ENCODE data around the gene ACVR2B.
"Not testable (repeated sequence)": the region's sequence is repeated elsewhere in the genome, so short reads cannot be mapped to it uniquely, and the experiment has no call there.

The ACVR2B gene

DNA sequence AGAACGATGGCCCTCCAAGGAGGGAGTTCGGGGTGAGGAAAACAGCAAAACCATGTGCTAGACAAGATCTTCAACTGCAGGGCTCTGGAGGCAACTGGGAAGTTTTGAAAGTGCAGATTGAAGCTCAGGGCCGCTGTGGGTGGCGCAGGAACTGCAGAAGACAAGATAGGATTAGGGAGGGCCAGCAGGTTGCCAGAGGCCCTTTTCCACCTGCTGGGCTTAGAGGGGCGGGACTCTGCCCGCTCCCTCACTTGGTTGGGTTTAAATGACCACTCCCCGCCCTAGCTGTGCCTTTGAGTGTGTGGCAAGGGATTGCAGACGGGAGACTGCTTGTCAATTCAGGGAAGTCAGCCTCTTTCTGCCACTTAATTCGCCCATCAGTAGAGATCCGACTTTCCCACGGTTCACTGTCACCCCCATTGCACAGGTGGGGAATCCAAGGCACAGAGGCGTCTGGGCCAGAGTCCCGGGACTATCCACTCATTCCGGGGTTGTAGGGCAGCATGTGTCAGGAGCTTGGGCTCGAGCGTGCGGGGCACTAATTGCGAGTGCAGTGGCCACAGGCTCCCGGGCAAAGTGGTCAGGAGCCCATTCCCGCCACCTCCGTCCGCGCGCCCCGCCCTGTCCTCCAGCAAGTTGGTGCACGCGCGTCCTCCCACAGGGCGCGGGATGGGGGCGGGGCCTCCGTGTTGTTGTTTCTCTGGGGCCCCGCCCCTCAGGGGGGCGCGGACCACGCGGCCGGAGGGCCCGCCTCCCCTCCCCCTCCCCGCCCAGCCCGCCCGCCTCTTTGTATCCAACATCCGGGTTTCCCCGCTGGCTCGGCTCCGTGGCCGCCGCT lies at the start of gene ACVR2B:
ACVR2B (plus strand) TSS at position 816 of the 838 bp plus-strand sequence. CDS start 433 bp downstream, outside the sequence.
- peak; percentile 87 for DNase-seq (ENCODE audit: low spot score)

DNA sequence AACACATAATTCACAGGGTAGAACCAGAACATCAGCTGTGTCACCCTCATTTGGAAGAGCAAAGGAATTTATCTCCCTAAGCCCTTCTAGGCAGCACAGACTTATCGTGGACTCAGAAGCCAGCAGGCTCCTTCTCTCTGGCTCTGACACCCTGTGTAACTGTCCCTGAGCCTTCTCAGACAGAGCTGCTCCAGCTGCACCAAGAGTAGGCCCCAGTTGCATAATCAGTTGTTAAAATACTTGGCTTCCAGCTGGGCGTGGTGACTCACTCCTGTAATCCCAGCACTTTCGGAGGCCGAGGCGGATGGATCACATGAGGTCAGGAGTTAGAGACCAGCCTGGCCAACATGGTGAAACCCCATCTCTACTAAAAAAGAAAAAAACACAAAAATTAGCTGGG lies 49.4 kb upstream of the ACVR2B start:
- no peak for DNase-seq (ENCODE audit: low spot score)

DNA sequence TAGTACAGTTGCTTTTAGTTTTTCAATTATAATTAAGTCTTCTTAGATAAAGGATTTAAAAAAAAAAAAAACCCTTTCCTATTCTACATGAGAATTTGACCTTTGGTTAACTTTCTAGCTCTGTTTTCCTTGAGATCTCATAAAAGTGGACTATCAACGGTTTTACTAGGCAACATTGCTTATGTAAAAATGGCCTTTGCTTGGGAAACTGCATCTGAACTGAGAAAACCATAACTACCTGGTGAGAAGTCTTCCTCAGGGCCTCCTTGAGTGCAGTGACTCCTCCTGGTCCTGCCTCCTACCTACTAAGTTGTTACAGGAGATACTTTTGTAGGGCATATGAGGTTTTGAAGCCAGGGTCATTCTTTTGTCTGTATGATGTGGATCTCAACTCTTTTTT lies 42.1 kb upstream of the ACVR2B start:
- no peak for DNase-seq (ENCODE audit: low spot score)

DNA sequence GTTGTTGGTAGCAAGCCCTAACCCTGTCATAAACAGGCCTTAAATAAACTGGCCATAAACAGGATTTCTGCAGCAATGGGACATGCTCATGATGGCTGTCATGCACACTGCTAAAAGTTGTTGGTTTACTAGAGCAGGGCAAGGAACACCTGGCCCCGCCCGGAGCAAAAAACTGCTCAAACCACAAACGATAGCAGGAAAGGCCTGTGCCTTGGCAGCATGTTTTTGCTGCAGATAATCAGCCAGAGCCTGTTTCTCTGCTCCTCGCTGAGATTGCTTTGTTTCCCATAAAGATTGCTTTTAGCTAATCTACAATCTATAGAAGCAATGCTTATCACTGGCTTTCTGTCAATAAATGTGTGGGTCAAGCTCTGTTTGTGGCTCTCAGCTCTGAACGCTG lies 32.9 kb upstream of the ACVR2B start:
- DNase-seq (ENCODE audit: low spot score): not testable (repeated sequence)

DNA sequence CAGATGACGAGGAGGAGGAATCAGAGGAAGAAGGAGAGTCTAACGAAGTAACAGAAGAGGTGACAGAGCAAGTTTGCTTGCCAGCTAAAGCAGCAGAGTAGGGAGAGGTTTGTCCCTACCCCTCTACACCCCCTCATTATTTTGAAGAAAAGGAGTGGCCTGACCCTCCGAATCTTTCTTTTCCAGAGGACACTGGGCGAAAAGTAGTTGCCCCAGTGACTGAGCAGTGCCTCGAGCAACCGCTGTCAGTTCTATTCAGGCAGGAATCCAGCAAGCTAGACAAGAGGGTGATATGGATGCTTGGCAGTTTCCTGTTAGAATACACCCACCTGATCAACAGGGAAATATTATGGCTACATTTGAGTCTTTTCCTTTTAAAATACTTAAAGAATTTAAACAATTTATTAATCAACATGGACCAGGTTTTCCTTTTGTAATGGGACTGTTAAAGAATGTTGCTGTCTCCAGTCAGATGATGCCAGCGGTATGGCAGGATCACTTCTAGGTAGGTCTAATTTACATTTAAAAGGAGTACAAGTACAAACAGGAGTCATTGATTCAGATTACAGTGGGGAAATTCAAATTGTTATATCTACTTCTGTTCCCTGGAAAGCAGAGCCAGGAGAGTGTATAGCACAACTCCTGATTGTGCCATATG lies 31.9 kb upstream of the ACVR2B start:
- DNase-seq (ENCODE audit: low spot score): no peak

DNA sequence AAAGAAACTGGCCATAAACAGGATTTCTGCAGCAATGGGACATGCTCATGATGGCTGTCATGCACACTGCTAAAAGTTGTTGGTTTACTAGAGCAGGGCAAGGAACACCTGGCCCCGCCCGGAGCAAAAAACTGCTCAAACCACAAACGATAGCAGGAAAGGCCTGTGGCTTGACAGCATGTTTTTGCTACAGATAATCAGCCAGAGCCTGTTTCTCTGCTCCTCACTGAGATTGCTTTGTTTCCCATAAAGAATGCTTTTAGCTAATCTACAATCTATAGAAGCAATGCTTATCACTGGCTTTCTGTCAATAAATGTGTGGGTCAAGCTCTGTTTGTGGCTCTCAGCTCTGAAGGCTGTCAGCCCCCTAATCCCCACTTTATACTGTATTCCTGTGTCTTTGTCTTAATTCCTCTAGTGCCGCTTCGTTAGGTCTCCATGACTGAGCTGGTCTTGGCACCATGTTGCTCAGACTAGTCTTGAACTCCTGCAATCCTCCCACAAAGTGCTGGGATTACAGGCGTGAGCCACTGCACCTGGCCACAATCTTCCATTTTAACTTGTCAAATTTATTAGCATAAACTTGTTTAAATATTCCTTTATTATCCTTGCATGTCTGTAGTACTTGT lies 26.8 kb upstream of the ACVR2B start:
- DNase-seq (ENCODE audit: low spot score): not testable (repeated sequence)

DNA sequence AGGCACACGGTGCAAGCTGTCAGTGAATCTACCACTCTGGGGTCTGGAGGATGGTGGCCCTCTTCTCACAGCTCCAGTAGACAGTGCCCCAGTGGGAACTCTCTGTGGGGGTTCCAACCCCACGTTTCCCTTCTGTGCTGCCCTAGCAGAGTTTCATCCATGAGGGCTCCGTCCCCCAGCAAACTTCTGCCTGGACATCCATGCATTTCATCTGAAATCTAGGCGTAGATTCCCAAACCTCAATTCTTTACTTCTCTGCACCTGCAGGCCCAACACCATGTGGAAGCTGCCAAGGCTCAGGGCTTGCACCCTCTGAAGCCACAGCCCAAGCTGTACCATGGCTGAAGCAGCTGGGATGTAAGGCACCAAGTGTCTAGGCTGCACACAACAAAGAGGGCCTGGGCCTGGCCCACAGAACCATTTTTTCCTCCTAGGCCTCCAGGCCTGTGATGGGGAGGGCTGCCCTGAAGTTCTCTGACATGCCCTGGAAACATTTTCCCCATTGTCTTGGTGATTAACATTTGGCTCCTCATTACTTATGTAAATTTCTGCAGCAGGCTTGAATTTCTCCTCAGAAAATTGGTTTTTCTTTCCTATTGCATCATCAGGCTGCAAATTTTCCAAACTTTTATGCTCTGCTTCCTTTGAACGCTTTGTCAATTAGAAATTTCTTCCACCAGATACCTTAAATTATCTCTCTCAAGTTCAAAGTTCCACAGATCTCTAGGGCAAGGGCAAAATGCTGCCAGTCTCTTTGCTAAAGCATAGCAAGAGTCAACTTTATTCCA lies 20.6 kb upstream of the ACVR2B start:
- DNase-seq (ENCODE audit: low spot score): not testable (repeated sequence)

DNA sequence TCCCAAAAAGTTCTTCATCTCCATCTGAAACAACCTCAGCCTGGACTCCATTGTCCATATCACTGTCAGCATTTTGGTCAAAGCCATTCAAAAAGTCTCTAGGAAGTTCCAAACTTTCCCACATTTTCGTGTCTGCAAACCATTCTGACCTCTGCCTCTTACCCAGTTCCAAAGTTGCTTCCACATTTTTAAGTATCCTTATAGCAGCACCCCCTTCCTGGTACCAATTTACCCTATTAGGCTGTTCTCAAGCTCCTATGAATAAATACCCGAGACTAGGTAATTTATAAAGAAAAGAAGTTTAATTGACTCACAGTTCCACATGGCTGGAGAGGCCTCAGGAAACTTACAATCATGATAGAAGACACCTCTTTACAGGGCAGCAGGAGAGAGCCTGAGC lies 20.0 kb upstream of the ACVR2B start:
- DNase-seq (ENCODE audit: low spot score): not testable (repeated sequence)

DNA sequence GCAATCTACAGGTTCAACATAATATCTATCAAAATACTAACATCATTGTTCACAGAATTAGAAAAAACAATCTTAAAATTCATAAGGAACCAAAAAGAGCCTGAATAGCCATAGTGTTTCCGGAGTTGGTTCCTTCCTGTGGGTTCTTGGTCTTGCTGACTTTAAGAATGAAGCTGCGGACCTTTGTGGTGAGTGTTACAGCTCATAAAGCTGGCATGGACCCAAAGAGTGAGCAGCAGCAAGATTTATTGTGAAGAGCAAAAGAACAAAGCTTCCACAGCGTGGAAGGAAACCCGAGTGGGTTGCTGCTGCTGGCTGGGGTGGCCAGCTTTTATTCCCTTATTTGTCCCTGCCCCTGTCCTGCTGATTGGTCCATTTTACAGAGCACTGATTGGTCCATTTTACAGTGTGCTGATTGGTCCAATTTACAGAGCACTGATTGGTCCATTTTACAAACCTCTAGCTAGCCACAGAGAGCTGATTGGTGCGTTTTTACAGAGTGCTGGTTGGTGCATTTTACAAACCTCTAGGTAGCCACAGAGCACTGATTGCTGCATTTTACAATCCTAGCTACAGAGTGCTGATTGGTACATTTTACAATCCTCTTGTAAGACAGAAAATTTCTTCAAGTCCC lies 15.1 kb upstream of the ACVR2B start:
- DNase-seq (ENCODE audit: low spot score): not testable (repeated sequence)

DNA sequence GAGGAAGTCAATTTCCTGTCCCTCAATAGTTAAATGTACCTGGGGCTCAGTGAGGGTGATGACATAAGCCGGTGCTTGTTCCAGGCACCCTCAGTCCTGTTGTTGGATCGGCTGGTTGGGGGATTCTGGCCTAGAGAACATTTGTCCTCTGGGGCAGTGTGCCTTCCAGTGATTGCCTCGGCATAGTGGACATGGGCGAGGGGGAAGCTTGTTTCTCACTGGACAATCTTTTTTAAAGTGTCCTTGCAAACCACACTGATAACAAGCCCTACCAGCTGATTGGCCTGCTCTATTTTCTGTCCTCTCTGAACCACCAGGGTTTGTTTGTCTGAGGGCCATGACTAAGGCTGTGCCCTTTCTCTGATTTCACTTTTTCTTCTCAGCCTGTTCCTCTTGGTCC lies 10.5 kb upstream of the ACVR2B start:
- not testable (repeated sequence) for DNase-seq (ENCODE audit: low spot score)

DNA sequence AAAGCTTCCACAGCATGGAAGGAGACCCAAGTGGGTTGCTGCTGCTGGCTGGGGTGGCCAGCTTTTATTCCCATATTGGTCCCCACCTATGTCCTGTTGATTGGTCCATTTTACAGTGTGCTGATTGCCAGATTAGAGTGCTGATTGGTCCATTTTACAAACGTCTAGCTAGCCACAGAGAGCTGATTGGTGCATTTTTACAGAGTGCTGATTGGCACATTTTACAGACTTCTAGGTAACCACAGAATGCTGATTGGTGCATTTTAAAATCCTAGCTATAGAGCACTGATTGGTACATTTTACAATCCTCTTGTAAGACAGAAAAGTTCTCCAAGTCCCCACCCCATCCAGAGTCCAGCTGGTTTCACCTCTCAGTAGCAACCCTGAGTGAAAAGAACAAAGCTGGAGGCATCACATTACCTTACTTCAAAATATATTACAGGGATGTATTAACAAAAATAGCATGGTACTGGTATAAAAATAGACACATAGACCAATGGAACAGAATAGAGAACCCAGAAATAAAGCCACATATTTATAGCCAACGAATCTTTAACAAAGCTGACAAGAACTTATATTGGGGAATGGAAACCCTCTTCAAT lies 7.5 kb upstream of the ACVR2B start:
- DNase-seq (ENCODE audit: low spot score): no peak

DNA sequence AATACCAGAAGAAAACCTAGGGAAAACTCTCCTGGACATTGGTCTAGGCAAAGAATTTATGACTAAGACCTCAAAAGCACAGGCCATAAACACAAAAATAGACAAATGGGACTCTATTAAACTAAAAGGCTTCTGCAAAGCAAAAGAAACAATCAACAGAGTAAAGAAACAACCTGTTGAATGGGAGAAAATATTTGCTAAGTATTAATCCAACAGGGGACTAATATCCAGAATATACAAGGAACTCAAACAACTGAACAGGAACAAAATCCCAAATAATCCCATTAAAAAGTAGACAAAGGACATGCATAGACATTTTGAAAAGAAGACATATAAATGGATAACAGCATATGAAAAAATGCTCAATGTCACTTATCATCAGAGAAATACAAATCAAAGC lies 6.9 kb upstream of the ACVR2B start:
- DNase-seq (ENCODE audit: low spot score): no peak

DNA sequence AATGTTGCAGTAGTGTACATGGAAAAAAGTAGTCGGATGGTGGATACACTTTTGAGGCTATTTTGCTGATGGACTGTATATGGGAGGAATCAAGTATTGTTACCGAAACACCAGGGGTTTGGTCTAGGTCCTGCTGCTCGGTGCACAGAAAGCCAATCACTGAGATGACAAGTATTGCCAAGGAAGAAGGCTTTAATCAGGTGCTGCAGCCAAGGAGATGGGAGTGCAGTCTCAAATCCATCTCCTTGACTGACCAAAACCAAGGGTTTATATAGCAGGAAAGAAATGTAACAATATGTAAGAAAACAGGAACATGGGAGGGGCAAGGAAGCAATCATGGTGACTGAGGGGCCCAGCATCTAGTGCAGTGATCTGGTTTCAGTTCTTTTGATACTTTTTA lies 2.8 kb upstream of the ACVR2B start:
- no peak for DNase-seq (ENCODE audit: low spot score)

DNA sequence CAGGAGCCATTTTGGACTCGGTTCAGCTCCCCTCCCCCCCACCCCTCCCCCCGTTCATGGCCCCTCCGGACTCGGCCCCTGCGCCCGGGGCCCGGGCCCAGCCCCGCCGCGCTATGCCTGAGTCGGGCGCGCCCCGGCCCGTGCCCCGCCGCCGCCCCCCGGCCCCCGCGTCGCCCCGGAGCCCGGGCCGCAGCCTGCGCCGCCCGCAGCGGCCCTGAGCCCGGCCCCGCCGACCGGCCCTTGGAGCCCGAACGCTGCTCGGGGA lies 155 bp downstream of the ACVR2B start:
- DNase-seq (ENCODE audit: low spot score): no peak

DNA sequence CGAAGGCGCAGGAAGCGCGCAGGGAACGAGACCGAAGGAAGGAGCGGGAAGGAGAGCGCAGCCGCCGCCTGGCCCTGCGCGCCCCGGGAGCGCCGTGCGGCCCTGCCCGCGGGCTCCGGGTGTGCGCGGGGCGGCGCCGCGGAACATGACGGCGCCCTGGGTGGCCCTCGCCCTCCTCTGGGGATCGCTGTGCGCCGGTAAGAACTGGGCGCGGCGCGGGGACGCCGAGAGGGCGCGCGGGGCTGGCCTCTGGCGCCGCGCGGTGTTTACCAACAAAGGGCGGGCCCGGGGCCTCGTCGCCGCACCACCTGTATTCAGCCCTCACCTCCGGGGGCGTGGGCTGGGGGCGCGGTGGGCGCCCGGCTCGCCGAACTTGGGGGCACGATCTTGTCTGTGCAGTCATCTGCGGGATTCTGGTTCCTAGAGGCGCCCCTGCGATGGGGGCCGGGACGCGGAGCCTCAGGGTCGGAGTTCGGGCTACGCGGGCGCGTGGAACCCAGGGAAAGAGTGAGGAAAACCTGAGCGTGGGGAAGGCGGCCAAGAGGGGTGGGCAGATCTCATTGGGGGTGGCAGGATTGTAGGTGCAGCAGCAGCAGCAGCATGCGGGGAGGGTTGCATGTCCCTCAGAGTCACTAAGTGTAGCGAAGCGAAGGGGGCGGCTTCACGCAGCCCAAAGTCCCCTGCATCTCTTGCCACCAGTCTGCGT lies 641 bp downstream of the ACVR2B start:
- no peak for DNase-seq (ENCODE audit: low spot score)

DNA sequence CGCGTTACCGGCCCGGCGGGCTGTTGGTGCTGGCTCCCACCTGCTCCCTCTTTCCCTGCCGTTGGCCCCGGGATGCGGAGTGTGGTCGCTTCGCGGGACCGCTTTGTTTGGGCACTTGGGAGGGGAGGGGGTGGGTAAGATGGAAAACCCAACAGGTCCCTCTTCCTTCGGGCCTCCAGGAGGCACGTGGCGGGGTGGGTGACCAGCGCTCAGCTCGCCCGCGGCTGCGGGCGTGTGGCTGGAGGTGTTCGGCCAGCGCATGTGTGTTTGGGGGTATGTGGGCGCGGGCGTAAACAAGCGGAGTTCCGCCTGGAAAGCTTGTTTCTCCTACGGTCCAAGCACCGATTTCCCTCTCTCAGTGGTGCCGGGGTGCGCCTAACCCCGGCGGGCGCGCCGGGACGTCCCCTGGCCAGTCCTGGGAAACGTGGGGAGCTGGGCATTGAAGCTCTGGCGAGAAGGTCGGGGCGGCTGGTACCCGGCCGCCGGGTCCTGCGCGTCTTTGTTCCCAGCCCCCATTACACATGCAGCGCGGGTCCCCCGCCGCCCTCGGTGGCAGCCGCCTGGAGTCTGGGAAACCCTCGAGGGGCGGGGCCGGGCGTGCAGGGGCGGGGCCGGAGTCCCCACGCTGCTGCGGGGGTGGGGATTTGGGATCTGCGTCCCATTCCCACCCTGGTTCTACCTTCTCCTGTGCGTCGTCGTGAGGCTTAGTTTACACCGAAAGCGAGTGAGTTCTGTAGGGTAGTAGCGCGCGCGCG lies 1.4 kb downstream of the ACVR2B start:
- peak; percentile 84 for DNase-seq (ENCODE audit: low spot score)

DNA sequence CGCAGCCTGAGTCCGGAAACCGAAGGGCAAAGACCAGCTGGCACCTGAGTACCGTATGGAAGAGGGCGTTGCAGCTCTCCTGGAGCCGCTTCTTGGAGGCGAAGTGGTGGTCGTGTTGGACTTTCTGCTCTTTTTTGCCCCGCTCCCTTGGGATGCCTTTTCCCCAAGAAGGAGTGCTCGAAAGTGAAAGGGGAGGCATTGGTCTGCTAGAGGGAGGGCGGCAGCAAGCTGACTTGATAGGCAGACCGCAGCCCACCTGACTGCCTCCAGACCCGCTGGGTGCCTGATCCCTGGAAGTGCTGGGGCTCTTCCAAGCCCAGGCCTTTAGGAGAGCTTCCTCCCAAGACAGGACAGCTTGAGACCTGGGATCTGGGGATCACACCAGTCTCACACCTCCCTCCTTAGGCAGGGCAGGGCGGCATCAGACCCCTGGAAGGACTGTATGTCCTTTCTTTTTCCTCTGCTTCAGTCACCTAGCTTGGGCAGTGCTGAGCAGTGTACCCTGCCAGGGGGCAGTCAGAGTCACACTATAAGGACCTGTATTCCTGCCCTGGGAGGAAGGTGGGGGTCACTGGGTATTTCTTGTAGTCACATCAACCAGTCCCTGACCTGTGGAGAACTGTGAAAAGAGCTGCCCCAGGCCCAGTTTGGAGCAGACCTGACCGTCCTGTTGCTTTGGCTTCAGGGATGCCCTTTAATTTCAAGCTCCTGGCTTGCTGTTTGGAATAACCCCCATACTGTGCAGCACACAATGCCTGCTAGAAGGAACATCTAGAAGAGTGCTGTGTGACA lies 2.1 kb downstream of the ACVR2B start:
- no peak for DNase-seq (ENCODE audit: low spot score)

DNA sequence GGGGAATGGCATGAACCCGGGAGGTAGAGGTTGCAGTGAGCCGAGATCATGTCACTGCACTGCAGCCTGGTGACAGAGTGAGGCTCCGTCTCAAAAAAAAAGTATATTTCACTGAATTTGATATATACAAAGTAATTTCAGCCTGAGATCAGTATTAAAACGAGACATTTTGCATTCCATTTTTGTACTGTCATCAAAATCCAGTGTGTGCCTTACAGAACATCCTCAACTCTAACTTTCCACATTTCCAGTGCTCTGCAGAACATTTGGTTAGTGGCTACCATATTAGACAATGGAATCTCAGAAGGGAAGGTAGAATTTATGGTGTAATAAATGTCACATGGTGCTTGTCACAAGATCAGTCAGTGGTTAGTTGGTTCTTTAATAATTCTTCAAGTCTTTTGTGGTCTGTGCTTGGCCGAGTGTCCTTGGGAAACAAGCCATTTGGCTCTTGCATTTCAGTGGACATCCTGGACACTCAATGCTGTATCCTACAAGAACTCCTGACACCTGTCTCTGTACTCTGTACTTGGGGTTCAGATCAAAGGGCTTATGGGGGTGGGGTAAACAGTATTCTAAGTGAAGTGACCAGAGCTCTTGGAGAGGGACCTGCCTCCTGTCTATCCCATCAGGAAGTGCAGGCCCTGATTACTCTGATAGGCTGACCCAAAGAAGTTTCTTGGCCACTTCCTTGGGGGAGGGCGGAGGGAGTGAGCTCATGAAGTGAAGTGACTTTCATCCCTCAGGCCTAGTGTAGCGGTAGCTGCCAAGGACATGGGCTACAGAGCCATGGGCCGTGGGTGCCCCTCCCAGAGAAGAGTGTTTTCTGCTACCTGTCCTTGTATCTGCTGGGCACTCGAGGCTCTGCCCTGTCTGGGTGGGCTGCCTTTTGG lies 3.7 kb downstream of the ACVR2B start:
- no peak for DNase-seq (ENCODE audit: low spot score)
